NCI-H2196 (cell line): ENCODE data around the gene SYTL2.

Experiments
- DNase-seq: peaks from one replicate; lab custom pipeline; 2025; ENCODE audit not compliant: unreplicated experiment; lab: John Stamatoyannopoulos, UW

The SYTL2 gene

GRCh38 chr11:85826116-85826855 lies 15.3 kb upstream of the SYTL2 start:
- peak; percentile 33 for DNase-seq

GRCh38 chr11:85825616-85826015 lies 14.7 kb upstream of the SYTL2 start:
- no peak for DNase-seq

GRCh38 chr11:85823816-85824215 lies 12.9 kb upstream of the SYTL2 start:
- no peak for DNase-seq

GRCh38 chr11:85822814-85823213 lies 11.9 kb upstream of the SYTL2 start:
- no peak for DNase-seq

- DNase-seq = no peak
Observed at GRCh38 chr11:85821636-85822035, 10.7 kb upstream of the SYTL2 start.

- DNase-seq = no peak
Observed at GRCh38 chr11:85819441-85819840, 8.5 kb upstream of the SYTL2 start.

GRCh38 chr11:85815186-85815931 lies 4.4 kb upstream of the SYTL2 start:
- DNase-seq = no peak

- DNase-seq = peak; percentile 51
Observed at GRCh38 chr11:85813721-85814120, 2.8 kb upstream of the SYTL2 start.

- DNase-seq = no peak
Observed at GRCh38 chr11:85811624-85812023, 683 bp upstream of the SYTL2 start.

GRCh38 chr11:85810521-85810870 lies 445 bp downstream of the SYTL2 start:
- no peak for DNase-seq

GRCh38 chr11:85809863-85810262 lies 1.1 kb downstream of the SYTL2 start:
- DNase-seq = no peak

GRCh38 chr11:85809191-85809590 lies 1.8 kb downstream of the SYTL2 start:
- no peak for DNase-seq

GRCh38 chr11:85806876-85807275 lies 4.1 kb downstream of the SYTL2 start:
- peak; percentile 19 for DNase-seq

GRCh38 chr11:85806016-85806415 lies 4.9 kb downstream of the SYTL2 start:
- DNase-seq = no peak

- no peak for DNase-seq
Observed at GRCh38 chr11:85805387-85805786, 5.6 kb downstream of the SYTL2 start.

- DNase-seq = no peak
Observed at GRCh38 chr11:85803920-85804319, 7.0 kb downstream of the SYTL2 start.

- no peak for DNase-seq
Observed at GRCh38 chr11:85803303-85803702, 7.6 kb downstream of the SYTL2 start.

- no peak for DNase-seq
Observed at GRCh38 chr11:85801527-85801926, 9.4 kb downstream of the SYTL2 start.

- no peak for DNase-seq
Observed at GRCh38 chr11:85800595-85801342, 10.2 kb downstream of the SYTL2 start.

- no peak for DNase-seq
Observed at GRCh38 chr11:85799142-85799541, 11.8 kb downstream of the SYTL2 start.

GRCh38 chr11:85798361-85798760 lies 12.6 kb downstream of the SYTL2 start:
- no peak for DNase-seq
